GM19468 (cell line): ENCODE results near the gene AGFG2.

Experiments used
- ATAC-seq: cut with Tn5 transposase; IDR thresholded peaks from one replicate; pipeline ENCODE4 v1.9.1; 2021; ENCODE audit warnings: mild to moderate bottlenecking, moderate library complexity, moderate number of reproducible peaks; ENCODE audit not compliant: unreplicated experiment; ENCODE audit errors: extremely low read depth

AGFG2 gene

GRCh38 chr7:100604976-100605911, 66.2 kb downstream of the AGFG2 start:
- no peak for ATAC-seq

- no peak for ATAC-seq
Measured at GRCh38 chr7:100606313-100606712, 67.3 kb downstream of the AGFG2 start.

- no peak for ATAC-seq
Measured at GRCh38 chr7:100607111-100607510, 68.1 kb downstream of the AGFG2 start.

GRCh38 chr7:100609958-100610357, 71.0 kb downstream of the AGFG2 start:
- ATAC-seq, result no peak

DNA sequence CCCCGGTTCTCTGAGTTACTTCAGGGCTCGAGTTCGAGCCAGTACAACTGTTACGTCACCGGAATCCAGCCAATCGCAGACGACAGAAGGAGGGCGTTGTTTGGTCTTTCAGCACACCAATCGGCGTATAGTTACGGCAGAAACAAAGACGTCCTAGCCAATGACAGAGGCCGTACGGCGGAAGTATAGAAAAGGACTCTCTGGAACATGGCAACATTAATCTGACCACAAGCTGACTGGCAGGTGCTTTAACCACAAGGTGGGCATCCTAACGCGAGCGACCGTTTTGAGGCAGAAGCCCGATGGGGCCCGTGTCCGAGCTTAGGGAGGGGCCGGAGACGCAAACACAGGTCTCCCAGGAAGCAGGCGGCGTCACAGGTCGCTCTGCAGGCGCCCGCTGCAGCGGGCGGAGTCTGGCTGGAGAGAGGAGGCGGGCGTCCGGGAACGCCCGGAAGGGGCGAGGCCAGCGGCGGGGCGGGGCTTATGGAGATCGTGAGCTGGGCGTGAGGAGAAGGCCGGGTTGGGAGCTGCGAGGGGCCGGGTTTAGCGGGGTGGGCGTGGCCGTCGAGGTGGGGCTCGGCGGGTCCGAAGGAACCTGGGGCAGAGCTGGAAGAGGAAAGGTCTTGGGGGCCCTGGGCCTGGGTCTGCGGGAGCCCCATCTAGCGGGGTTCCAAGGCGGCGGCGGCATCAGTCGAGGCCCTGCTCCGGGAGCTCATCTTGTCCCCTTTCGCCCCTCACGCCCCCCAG, 73.2 kb downstream of the AGFG2 start, which contains the start of gene MOSPD3:
MOSPD3 (plus strand) TSS at position 558 of the 747 bp plus-strand sequence. CDS start 252 bp downstream, outside the sequence.
- peak; percentile 86 for ATAC-seq

GRCh38 chr7:100612730-100613390, 73.9 kb downstream of the AGFG2 start:
- ATAC-seq, result no peak

GRCh38 chr7:100613412-100614175, 74.6 kb downstream of the AGFG2 start:
- no peak for ATAC-seq

GRCh38 chr7:100614308-100614861, 75.4 kb downstream of the AGFG2 start:
- ATAC-seq, result no peak
